ENCODE results near the gene CSTA.

The CSTA gene

GRCh38 chr3:122324871-122325323 lies at the start of gene CSTA:
Gene CSTA (plus strand): TSS chr3:122325248. CDS start chr3:122325293, 45 bp downstream.
- Histone ChIP-seq H3K4me3 (ENCODE audit: low read depth in 1 of 2, low read length in 2 of 2) (no peak within 1 kb of the TSS), H3K27ac (ENCODE audit: low read depth, low read length) (no peak within 1 kb of the TSS), H3K27me3 (ENCODE audit: control insufficient read depth in 1 of 2, insufficient read depth in 2 of 2, low read length in 2 of 2) (no peaks in the 10 kb centered on the region), H3K9me3 (ENCODE audit: low read length) (no peaks in the 10 kb centered on the region), H3K9ac (ENCODE audit: low read length) (no peak within 1 kb of the TSS), H3K4me1 (ENCODE audit: insufficient read depth, low read length) (no peaks in the 10 kb centered on the region), H3K36me3 (ENCODE audit: insufficient read depth, low read length) (no peaks in the 10 kb centered on the region)

- H3K4me1 ChIP-seq (ENCODE audit: insufficient read depth, low read length) = no peaks in the 10 kb centered on the region
- no peaks in the 10 kb centered on the region for H3K36me3 ChIP-seq (ENCODE audit: insufficient read depth, low read length)
- no peak overlapping the region for H3K27ac ChIP-seq (ENCODE audit: low read depth, low read length)
- no peaks in the 10 kb centered on the region for H3K27me3 ChIP-seq (ENCODE audit: control insufficient read depth in 1 of 2, insufficient read depth in 2 of 2, low read length in 2 of 2)
- no peaks in the 10 kb centered on the region for H3K9me3 ChIP-seq (ENCODE audit: low read length)
- no peak overlapping the region for H3K9ac ChIP-seq (ENCODE audit: low read length)
- no peak overlapping the region for H3K4me3 ChIP-seq (ENCODE audit: low read depth in 1 of 2, low read length in 2 of 2)
These were observed 43.2 kb upstream of the CSTA start for GRCh38 chr3:122281891-122282290.

- Histone ChIP-seq H3K36me3 (ENCODE audit: insufficient read depth, low read length) (no peaks in the 10 kb centered on the region), H3K4me1 (ENCODE audit: insufficient read depth, low read length) (no peaks in the 10 kb centered on the region), H3K9ac (ENCODE audit: low read length) (no peak overlapping the region), H3K4me3 (ENCODE audit: low read depth in 1 of 2, low read length in 2 of 2) (no peak overlapping the region), H3K9me3 (ENCODE audit: low read length) (no peaks in the 10 kb centered on the region), H3K27ac (ENCODE audit: low read depth, low read length) (no peak overlapping the region), H3K27me3 (ENCODE audit: control insufficient read depth in 1 of 2, insufficient read depth in 2 of 2, low read length in 2 of 2) (no peaks in the 10 kb centered on the region)
These were observed 41.1 kb upstream of the CSTA start for GRCh38 chr3:122283796-122284445.

- Histone ChIP-seq H3K27me3 (ENCODE audit: control insufficient read depth in 1 of 2, insufficient read depth in 2 of 2, low read length in 2 of 2) (no peaks in the 10 kb centered on the region), H3K36me3 (ENCODE audit: insufficient read depth, low read length) (no peaks in the 10 kb centered on the region), H3K9me3 (ENCODE audit: low read length) (no peaks in the 10 kb centered on the region), H3K4me1 (ENCODE audit: insufficient read depth, low read length) (no peaks in the 10 kb centered on the region), H3K9ac (ENCODE audit: low read length) (no peak overlapping the region), H3K27ac (ENCODE audit: low read depth, low read length) (no peak overlapping the region), H3K4me3 (ENCODE audit: low read depth in 1 of 2, low read length in 2 of 2) (no peak overlapping the region)
These were observed 40.6 kb upstream of the CSTA start for GRCh38 chr3:122284486-122284885.

- Histone ChIP-seq H3K4me3 (ENCODE audit: low read depth in 1 of 2, low read length in 2 of 2) (no peak overlapping the region), H3K27me3 (ENCODE audit: control insufficient read depth in 1 of 2, insufficient read depth in 2 of 2, low read length in 2 of 2) (no peaks in the 10 kb centered on the region), H3K4me1 (ENCODE audit: insufficient read depth, low read length) (peaks cover 8% of the 10 kb centered on the region), H3K36me3 (ENCODE audit: insufficient read depth, low read length) (no peaks in the 10 kb centered on the region), H3K27ac (ENCODE audit: low read depth, low read length) (no peak overlapping the region), H3K9ac (ENCODE audit: low read length) (no peak overlapping the region), H3K9me3 (ENCODE audit: low read length) (no peaks in the 10 kb centered on the region)
These were observed 30.7 kb upstream of the CSTA start for GRCh38 chr3:122294359-122294758.

GRCh38 chr3:122295266-122296062 lies 29.6 kb upstream of the CSTA start:
- no peak overlapping the region for H3K4me3 ChIP-seq (ENCODE audit: low read depth in 1 of 2, low read length in 2 of 2)
- H3K27me3 ChIP-seq (ENCODE audit: control insufficient read depth in 1 of 2, insufficient read depth in 2 of 2, low read length in 2 of 2) = no peaks in the 10 kb centered on the region
- H3K4me1 ChIP-seq (ENCODE audit: insufficient read depth, low read length) = peaks cover 8% of the 10 kb centered on the region
- no peaks in the 10 kb centered on the region for H3K36me3 ChIP-seq (ENCODE audit: insufficient read depth, low read length)
- no peaks in the 10 kb centered on the region for H3K9me3 ChIP-seq (ENCODE audit: low read length)
- H3K27ac ChIP-seq (ENCODE audit: low read depth, low read length) = no peak overlapping the region
- no peak overlapping the region for H3K9ac ChIP-seq (ENCODE audit: low read length)

GRCh38 chr3:122298239-122298638 lies 26.8 kb upstream of the CSTA start:
- Histone ChIP-seq H3K9me3 (ENCODE audit: low read length) (no peaks in the 10 kb centered on the region), H3K27ac (ENCODE audit: low read depth, low read length) (no peak overlapping the region), H3K36me3 (ENCODE audit: insufficient read depth, low read length) (no peaks in the 10 kb centered on the region), H3K27me3 (ENCODE audit: control insufficient read depth in 1 of 2, insufficient read depth in 2 of 2, low read length in 2 of 2) (no peaks in the 10 kb centered on the region), H3K4me1 (ENCODE audit: insufficient read depth, low read length) (peaks cover 8% of the 10 kb centered on the region), H3K4me3 (ENCODE audit: low read depth in 1 of 2, low read length in 2 of 2) (no peak overlapping the region), H3K9ac (ENCODE audit: low read length) (no peak overlapping the region)

GRCh38 chr3:122299215-122299614 lies 25.8 kb upstream of the CSTA start:
- H3K4me1 ChIP-seq (ENCODE audit: insufficient read depth, low read length) = peaks cover 8% of the 10 kb centered on the region
- H3K4me3 ChIP-seq (ENCODE audit: low read depth in 1 of 2, low read length in 2 of 2) = no peak overlapping the region
- no peaks in the 10 kb centered on the region for H3K9me3 ChIP-seq (ENCODE audit: low read length)
- no peak overlapping the region for H3K9ac ChIP-seq (ENCODE audit: low read length)
- H3K36me3 ChIP-seq (ENCODE audit: insufficient read depth, low read length) = no peaks in the 10 kb centered on the region
- no peaks in the 10 kb centered on the region for H3K27me3 ChIP-seq (ENCODE audit: control insufficient read depth in 1 of 2, insufficient read depth in 2 of 2, low read length in 2 of 2)
- H3K27ac ChIP-seq (ENCODE audit: low read depth, low read length) = no peak overlapping the region

GRCh38 chr3:122299872-122300460 lies 25.1 kb upstream of the CSTA start:
- Histone ChIP-seq H3K4me1 (ENCODE audit: insufficient read depth, low read length) (peaks cover 7% of the 10 kb centered on the region), H3K9ac (ENCODE audit: low read length) (no peak overlapping the region), H3K27ac (ENCODE audit: low read depth, low read length) (no peak overlapping the region), H3K36me3 (ENCODE audit: insufficient read depth, low read length) (no peaks in the 10 kb centered on the region), H3K4me3 (ENCODE audit: low read depth in 1 of 2, low read length in 2 of 2) (no peak overlapping the region), H3K9me3 (ENCODE audit: low read length) (no peaks in the 10 kb centered on the region), H3K27me3 (ENCODE audit: control insufficient read depth in 1 of 2, insufficient read depth in 2 of 2, low read length in 2 of 2) (no peaks in the 10 kb centered on the region)

GRCh38 chr3:122301063-122301462 lies 24.0 kb upstream of the CSTA start:
- no peaks in the 10 kb centered on the region for H3K27me3 ChIP-seq (ENCODE audit: control insufficient read depth in 1 of 2, insufficient read depth in 2 of 2, low read length in 2 of 2)
- H3K4me1 ChIP-seq (ENCODE audit: insufficient read depth, low read length) = no peaks in the 10 kb centered on the region
- H3K9ac ChIP-seq (ENCODE audit: low read length) = no peak overlapping the region
- H3K4me3 ChIP-seq (ENCODE audit: low read depth in 1 of 2, low read length in 2 of 2) = no peak overlapping the region
- H3K9me3 ChIP-seq (ENCODE audit: low read length) = no peaks in the 10 kb centered on the region
- no peak overlapping the region for H3K27ac ChIP-seq (ENCODE audit: low read depth, low read length)
- H3K36me3 ChIP-seq (ENCODE audit: insufficient read depth, low read length) = no peaks in the 10 kb centered on the region

GRCh38 chr3:122305818-122306621 lies 19.0 kb upstream of the CSTA start:
- Histone ChIP-seq H3K4me3 (ENCODE audit: low read depth in 1 of 2, low read length in 2 of 2) (no peak overlapping the region), H3K9me3 (ENCODE audit: low read length) (no peaks in the 10 kb centered on the region), H3K27ac (ENCODE audit: low read depth, low read length) (no peak overlapping the region), H3K4me1 (ENCODE audit: insufficient read depth, low read length) (no peaks in the 10 kb centered on the region), H3K27me3 (ENCODE audit: control insufficient read depth in 1 of 2, insufficient read depth in 2 of 2, low read length in 2 of 2) (no peaks in the 10 kb centered on the region), H3K36me3 (ENCODE audit: insufficient read depth, low read length) (no peaks in the 10 kb centered on the region), H3K9ac (ENCODE audit: low read length) (no peak overlapping the region)
